GDM1 (cell line): ENCODE results near the gene LEMD3.

Source experiments
- DNase-seq: peaks from one replicate; lab custom pipeline; 2025; lab: John Stamatoyannopoulos, UW

Gene LEMD3

DNA sequence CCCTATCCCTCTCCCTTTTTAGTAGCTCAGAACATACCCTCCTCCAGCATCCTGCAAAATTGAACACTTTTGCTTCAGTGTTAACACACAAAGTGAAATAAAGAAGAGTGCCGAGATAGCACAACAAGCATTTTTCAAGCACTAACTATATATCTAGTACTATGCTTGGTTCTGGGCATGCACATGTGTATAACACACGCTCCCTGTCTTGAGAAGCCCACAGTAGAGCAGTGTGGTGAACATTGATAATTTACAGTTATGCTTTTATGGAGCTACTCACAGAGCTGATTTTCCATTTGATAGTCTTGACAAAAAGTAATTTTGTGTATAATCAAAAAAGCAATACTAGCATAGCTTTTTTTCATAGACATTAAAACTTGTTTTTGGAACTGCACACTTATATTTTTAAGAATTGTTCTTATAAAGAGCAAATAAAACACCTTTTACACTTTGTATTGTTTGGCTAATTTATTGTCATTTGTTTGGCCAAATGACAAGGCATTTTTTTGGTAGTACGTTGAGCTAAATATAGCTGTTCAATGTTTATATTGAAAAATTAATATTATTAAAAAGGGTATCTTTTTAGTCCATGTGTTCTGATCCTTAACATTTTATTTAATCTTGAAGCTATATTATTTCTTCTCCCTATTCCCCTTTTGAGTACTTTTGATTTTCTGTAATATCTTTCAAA, 39.7 kb downstream of the LEMD3 start:
- no peak for DNase-seq

DNA sequence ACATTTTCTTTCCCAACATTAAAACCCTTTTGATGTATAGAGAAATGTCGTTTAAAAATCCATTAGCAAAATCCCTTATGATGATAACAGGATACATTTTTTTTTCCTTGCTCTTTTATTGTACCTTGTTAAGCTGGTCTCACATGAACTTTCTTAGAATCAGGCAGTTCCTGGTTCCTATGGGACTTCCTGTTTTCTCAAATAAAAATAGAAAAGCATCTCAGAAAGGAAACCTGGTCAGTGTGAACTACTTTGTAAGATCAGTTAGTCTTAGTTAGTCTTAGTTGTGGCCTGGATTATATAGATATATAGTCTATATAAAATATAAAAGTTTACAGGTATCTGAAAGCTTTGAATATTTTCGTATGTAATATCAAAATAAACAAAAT, 40.3 kb downstream of the LEMD3 start:
- DNase-seq: no peak

DNA sequence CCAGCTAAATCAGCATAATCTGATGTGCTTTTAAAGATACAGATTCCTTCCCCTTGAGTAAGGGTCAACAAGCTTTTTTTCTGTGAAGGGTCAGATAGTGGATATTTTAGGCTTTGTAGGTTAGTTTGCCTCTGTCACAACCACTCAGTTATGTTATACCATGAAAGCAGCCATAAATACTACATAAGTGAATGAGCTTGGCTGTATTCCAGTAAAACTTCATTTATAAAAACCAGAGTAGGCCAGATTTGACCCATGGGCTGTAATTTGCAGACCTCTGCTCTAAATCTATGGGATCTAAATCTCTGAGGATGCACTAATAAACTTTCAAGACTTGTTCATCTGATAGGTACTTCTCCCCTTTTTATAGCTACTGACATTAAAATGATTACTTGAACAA, 47.7 kb downstream of the LEMD3 start:
- DNase-seq: no peak

DNA sequence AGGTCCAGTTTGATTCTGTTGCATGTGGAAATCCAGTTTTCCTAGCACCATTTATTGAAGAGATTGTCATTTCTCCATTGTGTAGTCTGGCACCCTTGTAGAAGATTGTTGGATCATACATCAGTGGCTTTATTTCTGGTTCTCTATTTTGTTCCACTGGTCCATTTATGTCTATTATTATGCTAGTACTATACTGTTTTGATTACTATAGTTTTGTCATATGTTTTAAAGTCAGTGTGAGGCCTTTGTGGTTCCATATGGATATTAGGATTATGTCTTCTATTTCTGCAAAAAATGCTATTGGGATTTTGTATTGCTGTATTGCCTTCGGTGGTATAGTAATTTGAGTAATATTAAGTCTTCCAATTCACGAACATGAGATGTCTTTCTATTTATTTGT, 51.4 kb downstream of the LEMD3 start:
- DNase-seq: no peak

DNA sequence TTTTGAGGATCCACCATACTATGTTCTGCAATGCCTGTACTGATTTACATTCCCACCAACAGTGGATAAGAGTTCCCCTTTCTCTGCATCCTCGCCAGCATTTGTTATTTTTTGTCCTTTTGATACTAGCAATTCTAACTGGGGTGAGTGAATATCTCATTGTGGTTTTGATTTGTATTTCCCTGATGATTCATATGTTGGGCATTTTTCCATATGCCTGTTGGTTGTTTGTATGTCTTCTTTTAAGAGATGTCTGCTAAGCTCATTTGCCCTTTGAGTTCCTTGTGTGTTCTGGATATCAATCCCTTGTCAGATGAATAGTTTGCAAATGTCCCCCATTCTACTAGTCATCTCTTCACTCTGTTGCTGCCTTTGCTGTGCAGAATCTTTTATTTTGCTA, 60.1 kb downstream of the LEMD3 start:
- DNase-seq: no peak

DNA sequence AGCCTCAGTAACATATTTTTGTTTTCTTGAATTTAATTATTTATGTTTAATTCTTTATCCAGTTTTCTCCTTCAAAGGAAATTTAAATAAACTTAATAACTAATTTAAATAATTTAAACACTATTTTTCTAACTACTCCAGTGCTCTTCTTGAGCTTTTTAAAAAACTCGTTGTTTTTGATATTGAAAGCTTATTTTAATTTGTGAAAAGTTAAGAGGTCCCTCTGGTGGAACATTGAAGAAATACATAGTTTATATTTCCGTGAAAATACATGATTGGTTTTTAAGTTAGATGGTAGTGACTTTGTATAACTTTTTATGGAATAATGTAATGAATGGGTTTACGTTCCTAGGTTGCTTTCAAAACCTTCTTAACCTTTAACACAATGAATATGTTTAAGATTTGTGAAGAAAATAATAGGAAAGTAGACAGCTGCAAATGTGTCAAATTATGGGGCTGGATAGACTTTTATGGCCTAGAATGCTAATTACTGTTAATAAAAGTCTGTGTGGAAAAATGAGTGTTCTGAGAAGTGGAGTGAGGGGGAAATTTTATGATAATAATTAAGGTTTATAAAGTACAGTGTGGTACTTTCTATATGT, 63.2 kb downstream of the LEMD3 start:
- no peak for DNase-seq

DNA sequence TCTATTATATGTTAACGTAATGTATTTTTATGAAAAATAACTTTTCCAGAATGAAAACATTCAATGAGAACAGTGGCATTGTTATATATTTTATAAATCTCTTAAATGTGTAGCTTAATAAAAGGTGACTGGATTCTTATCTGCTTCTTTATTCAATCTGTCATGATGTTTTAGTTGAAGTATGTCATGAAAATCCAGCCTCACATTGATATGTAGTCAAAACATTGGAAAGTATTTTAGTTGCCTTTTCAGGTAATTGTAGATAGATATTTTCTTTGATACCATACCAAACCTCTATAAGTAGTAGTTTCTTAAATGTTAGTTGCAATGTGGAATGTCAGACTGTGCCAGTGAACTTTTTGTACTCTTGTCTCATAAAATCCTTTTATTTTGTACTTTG, 67.8 kb downstream of the LEMD3 start:
- DNase-seq: no peak

DNA sequence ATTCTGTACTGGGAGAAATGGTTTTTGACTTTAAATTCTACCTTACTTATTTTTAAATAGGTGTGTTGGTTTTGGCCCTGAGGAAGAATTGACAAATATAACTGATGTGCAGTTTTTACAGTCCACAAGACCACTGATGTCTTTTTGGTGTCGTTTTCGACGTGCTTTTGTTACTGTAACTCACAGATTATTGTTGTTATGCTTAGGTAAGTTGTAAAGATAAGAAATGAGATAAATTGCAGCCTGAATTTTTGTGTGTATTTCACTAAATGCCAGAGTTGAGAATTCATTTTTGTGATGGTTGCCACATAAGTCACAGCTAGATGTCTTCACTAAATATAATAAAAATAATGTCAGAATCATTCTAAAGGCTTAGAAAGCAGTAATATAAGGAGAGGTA, 69.2 kb downstream of the LEMD3 start:
- no peak for DNase-seq

DNA sequence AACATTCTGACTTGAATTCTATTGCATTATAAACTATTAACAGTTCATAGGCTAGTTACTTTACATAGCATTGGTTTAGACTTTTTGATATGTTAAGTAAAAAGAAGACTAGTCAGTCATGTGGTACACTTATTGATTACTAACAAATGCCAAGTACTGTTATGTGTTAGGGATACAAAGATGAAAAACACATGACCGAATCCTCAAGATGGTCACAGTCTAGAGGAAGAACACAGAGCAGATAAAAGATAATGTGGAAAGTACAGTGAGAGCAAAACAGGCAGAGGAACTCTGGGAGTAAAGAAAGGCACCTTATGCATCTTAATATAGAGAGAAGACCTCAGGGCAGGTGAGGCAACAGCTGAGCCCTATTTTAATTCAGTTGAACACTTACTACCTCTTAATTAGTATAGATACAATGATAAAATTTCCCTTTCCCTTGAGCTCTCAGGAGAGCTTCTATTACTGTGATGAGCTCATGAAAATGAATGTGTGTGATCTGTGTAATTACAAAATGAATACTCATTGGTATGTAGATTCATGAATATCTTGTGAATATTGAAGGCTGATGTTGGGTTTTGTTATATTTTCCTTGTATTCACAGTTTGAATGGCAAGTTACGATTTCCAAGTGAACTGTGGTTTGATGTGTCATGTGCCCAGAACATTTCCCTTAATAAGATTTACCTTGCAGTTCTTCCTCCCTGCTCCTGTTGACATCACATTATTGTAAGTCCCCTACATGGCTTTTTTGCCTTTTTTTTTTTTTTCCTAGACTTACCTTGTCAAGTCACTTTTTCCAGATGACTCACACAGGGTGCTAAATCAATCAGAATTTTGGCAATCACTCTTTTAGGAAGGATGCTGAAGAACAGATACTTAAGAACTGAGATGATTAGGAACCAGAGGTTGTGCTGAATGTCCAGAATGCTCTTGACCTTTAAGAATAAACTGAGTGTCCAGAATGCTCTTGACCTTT, 79.6 kb downstream of the LEMD3 start:
- DNase-seq: no peak

DNA sequence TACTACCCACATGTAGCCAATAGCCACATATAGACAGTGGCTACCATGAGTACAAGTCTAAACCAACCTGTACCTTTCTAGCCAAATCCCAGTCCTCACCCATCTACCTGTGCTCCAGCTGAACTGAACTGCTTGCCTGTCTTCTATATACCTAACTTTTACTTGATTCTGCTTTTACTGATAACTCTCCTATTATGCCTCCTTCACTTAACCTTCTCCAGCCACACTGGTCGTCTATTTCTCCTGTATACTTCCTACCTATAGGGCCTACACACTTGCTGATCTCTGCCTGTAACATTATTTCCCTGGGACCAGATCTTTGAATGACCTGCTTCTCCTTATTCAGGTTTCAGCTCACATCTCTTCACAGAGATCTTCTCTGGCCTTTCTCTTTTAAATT, 83.1 kb downstream of the LEMD3 start:
- DNase-seq: no peak

DNA sequence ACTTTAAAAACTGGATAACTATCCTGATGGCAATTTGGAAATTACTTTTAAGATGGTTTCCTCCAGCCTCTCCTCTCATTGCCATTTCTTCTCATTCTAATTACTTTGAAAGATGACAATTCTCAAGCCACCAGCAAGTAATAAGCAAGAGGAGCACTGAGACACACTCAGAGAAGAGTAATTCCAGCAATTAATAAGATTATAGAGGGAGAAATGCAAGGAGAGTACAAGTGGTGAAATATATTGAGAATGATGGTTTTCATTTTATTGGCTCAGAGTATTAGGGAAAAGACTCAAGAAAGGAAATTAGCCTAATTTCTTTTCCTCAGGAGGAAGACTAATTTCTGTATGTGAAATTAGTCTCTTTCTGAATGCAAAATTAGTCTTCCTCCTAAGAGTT, 88.6 kb downstream of the LEMD3 start:
- DNase-seq: no peak

DNA sequence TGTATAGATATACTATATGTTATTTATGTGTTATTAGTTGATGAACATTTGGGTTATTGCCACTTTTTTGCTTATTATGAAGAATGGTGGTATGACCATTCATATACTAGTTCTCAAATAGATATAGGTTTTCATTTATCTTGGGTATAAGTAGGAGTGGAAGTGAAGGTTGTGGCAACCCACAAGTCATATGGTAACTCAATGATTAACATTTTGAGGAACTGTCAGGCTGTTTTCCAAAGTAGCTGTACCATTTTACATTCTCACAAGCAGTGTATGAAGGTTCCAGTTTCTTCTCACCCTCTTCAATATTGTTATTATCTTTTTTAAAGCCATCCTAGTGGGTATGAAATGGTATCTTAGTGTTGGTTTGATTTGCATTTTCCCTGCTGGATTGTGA, 90.1 kb downstream of the LEMD3 start:
- DNase-seq: no peak

DNA sequence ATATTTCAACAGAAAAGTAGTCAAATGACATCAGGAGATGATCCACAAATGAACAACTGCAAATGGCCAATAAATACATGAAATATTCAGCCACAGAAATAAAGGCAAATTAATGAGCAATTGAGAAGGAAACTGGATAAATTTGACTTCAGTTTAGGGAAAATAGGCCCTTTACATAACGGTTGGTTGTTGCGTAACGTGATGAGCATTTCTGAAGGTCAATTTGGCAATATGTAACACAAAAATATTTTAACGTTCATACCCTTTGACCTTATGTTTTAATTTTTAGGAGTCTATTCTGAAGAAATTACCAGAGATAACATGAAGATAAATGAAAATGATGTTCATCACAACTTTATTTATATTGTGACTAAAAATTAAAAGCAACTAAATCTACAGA, 94.4 kb downstream of the LEMD3 start:
- DNase-seq: no peak

DNA sequence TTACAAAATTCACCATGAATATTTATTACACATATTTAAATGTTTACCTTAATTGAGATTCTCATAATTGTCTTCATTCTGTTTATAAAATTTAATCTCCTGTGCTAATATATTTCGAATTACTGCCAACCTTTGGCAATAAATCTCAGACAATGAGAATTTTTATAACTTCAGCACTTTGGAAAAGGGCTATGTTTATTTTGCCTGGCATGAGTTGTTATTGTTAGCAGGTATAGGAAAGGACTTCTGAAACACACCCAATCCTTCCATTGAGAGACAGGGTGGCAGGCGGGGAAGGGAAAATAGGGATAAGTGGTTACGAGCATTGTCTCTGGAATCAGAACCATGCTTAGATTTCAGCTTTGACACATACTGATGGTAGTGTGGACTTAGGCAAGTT, 97.0 kb downstream of the LEMD3 start:
- no peak for DNase-seq

DNA sequence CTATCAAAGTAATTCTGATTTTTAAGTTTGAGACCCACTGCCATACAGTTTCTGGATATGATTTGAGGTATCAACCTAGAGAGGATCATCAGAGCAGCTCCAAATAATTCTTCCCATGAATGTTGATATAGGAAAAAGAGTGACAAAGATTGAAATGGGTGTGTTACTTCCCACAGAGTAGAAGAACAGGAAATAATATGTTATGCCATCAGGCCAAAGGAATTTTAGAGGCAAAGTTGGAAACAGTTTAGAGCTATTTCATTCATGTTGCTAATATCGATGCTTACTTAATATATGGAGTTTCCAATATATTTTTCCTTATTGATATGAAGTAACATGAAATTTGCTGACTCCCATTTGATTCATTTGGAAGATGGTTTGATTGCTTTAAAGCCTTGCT, 100.2 kb downstream of the LEMD3 start:
- no peak for DNase-seq

DNA sequence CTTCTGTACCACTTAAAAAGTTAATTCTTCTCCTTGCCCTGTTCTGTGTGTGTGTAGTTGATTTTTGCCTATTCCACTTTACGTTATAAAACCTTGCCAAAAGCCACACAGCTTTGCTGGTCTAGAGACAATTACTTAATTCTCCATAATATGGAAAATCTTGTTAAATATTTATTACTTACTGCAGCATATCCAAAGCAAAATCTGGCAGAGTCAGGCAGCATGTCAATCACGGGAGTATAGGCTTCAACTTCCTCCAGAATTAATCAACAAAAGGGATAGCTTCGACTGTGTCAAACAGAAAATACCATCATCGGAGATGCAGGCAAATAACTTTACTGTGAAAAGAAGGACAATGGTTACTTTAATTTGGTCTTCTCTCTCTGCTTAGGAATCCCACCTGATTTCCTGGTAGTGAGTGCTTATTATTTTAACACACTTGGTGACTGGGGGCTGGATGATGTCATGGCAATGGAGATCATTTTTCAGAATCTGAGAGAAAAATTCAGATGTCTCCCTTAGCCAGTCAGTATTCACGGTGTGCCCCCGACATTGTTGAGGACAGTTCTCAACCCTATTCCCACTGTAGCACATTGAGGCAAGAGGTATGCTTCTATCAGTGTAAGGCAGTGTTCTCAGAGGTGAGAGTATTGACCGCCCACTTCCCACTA, 105.4 kb downstream of the LEMD3 start:
- no peak for DNase-seq

DNA sequence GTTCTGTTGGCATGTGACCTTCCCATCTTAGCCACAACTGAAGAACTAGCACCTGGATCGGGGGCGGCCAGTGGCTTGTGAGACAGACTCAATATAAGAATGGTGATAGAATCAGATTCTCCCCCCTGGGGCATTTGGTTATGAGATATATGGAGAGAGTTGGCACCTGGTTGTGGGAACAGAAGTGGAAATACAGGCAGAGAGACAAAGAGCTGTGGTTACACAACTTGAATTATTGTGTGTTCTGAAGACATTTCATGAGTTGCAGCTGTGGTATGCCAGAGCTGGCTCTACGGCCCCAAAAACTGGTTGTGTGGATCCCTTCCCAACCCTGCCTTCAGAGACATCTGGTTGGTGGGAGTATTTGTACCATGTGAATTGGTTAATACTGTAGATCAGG, 106.2 kb downstream of the LEMD3 start:
- DNase-seq: no peak

DNA sequence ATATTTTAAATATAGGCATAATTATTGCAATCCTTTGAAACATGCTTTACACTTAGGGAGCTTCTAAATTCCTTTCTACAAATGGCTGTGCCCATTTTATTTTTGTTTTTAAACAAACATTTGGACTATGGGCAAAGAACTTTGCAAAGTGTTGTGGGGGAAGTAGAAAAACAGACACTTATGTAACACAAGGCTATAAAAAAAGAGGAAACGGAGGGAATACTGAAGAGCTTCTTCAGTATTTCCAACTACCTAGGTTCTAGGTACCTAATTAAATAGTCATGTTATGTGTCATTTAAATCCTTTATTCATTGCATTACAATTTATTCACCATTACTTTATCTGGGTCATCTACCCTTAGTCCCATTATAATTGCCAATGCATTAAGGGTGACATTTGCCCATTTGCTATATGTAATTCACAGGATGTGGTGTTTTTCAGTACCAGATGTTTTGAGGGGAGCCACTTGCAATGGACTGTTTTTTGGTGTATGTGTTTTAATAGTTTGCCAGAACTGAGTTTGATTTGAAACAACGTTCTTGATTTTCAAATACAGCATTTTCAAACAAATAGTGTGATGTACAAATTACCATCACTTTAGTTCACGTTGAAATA, 107.6 kb downstream of the LEMD3 start:
- no peak for DNase-seq

DNA sequence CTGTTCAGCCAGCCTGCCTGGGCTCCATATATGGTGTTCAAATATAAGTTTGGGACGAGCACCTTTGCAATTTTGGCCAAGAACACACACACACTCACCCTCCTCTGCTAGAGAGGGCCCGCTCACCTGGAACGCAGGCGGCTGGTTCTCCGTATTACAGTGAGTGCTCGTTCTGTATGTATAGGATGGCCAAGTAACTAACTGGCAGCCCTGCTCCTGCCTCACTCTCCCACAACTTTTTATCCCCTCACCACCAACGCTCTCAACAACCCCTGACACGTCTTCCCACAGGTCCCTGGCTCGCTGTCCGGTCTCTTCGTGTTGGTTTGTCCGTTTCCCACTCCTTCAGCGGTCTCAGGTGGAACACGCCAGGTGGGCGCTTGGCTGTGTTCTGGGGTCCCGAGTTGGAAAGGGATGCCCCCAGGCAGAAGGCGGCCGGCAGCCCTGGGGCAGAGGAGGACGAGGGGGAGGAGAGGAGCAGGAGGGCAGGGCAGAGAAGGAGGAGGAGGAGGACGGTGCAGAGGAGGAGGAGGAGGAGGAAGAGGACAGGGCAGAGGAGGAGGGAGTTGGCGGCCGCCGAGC, 108.7 kb downstream of the LEMD3 start:
- DNase-seq: no peak

DNA sequence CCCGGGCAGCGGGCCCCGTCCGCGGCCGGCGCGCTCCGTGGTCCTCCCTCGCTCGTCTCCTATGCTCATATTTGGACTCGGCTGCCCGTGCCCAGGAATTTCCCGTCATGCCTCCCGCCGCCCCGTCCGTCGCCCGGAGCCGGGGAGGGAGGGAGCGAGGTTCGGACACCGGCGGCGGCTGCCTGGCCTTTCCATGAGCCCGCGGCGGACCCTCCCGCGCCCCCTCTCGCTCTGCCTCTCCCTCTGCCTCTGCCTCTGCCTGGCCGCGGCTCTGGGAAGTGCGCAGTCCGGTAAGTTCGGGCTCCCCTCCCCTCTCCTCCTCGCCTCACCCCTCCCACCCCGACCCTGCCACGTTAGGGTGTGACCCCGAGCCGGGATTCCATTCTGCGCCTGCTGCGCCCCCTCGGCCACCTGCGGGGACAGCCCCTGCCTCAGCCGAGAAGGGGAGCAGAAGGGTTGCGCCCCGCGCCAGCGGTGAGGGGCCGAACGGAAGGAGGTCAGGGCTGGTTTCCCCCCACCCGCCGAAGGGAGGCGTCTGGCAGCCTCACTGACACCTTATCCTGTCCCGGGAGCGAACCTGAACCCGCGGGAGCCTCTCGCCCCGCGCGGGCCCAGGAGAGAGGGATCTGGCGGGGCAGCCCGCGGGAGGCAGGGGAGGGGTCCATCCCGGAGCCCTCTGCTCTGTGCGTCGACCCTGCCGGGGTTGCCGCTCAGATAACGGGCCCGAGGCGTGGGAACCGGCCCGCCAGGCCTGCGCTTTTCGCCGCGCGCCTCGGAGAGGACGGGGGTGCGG, 109.4 kb downstream of the LEMD3 start, which contains the start of gene MSRB3:
Gene MSRB3, plus strand, starts transcription at position 108 of the 793 bp plus-strand sequence. CDS start 29,897 bp downstream, outside the sequence.
- DNase-seq: no peak
